Vagina (tissue), 2 donors: ENCODE results near the gene ADORA1. TPM values are rescaled to one million over a fixed set of nuclear protein-coding genes. Genes with fewer than 3 reads are reported as not detected.

Source experiments
- DNase-seq, 2 donors: peaks; one replicate each; pipeline ENCODE4 v3.0.0-alpha.2; 2017; ENCODE audit errors: extremely low spot score in 2 of 2
- H3K27ac ChIP-seq: fragments of 200-600 bp; sonication (generic); one replicate; pipeline ENCODE4 v1.5.1; 2019
- H3K27me3 ChIP-seq: fragments of 200-600 bp; sonication (generic); one replicate; pipeline ENCODE4 v1.5.1; 2019
- H3K36me3 ChIP-seq, 2 donors: fragments of 200-600 bp; sonication (generic); one replicate each; pipeline ENCODE4 v1.5.1; 2017 to 2019
- H3K4me1 ChIP-seq: fragments of 200-600 bp; sonication (generic); one replicate; pipeline ENCODE4 v1.5.1; 2019
- H3K4me3 ChIP-seq, 2 donors: fragments of 200-600 bp; sonication (generic); 1 replicate in 1 of 2; 2 replicates in 1 of 2; pipeline ENCODE4 v1.5.1; 2016 to 2019
- H3K9me3 ChIP-seq: fragments of 200-600 bp; sonication (generic); one replicate; pipeline ENCODE4 v1.5.1; 2019
- POLR2A ChIP-seq, 2 donors: fragments of 450-650 bp; IDR thresholded peaks; one replicate each; pipeline ENCODE4 v1.6.1; 2017; ENCODE audit warnings: antibody characterized with exemption in 2 of 2, mild to moderate bottlenecking in 2 of 2, moderate library complexity in 2 of 2
- POLR2AphosphoS5 ChIP-seq, 2 donors: sonication (generic); formaldehyde crosslinking; IDR thresholded peaks; one replicate each; pipeline ENCODE4 v1.9.0; 2017; ENCODE audit warnings: antibody characterized with exemption in 2 of 2, mild to moderate bottlenecking in 2 of 2, low read depth in 1 of 2; ENCODE audit not compliant: insufficient read depth in 1 of 2
- intact Hi-C: fragments of 100-400 bp; cut with DNase I; formaldehyde crosslinking; loops from one replicate; pipeline ENCODE4 v1.15.1; 2023
- total RNA-seq: library from RNA; depleted of rRNA; stranded (reverse); fragments of >200 nt; gene quantifications from one replicate; pipeline ENCODE4 v1.2.3, GENCODE V29; 2016
- TF ChIP-seq, protein P1 (sequence below), 3 experiments: fragments of 450-650 bp in 2 of 3; fragments of 200-600 bp in 1 of 3; sonication (generic) in 1 of 3; IDR thresholded peaks; one replicate each; pipeline ENCODE4 v1.5.1; 2017 to 2019; ENCODE audit warnings: antibody characterized with exemption in 3 of 3, mild to moderate bottlenecking in 2 of 3, moderate library complexity in 2 of 3

Gene ADORA1
- total RNA-seq, 1 donor from 2014 or later = 5.2 TPM

DNA sequence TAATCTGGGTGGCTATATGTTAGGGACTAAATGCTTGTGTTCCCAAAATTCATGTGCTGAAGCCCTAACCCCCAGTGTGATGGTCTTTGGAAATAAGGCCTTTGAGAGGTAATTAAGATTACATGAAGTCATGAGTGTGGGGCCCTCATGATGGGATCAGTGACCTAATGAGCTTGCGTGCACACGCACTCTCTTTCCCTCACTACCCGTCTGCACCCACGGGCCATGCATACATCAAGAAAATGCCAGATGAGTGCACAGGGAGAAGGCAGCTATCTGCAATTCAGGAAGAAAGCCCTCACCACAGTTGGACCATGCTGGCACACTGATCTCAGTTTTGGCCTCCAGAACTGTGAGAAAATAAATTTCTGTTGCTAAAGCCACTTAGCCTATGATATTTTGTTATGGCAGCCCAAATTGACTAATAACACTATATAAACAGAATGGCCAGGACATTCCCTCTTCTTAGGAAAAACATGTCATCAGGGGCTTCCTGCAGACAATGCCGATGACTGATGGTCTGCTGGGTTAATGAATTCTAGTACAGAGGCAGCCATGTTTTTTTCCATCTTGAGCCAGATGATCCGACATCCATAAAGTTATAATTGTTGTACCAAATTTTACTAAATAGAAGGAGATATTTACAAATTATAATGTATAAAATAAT is 23.6 kb upstream of the ADORA1 start:
- H3K4me3 ChIP-seq = no peak overlapping the region
- H3K27ac ChIP-seq = no peak overlapping the region
- no peaks in the 10 kb centered on the region for H3K36me3 ChIP-seq
- intact Hi-C loops = no loop called here
- H3K4me1 ChIP-seq = no peaks in the 10 kb centered on the region
- no peaks in the 10 kb centered on the region for H3K9me3 ChIP-seq
- TF ChIP-seq POLR2A (IDR thresholded peaks at IDR 0.05) (no peak), POLR2AphosphoS5 (IDR thresholded peaks at IDR 0.05; ENCODE audit: insufficient read depth in 1 of 2, low read depth in 1 of 2) (no peak)
- TF ChIP-seq, protein P1, sequence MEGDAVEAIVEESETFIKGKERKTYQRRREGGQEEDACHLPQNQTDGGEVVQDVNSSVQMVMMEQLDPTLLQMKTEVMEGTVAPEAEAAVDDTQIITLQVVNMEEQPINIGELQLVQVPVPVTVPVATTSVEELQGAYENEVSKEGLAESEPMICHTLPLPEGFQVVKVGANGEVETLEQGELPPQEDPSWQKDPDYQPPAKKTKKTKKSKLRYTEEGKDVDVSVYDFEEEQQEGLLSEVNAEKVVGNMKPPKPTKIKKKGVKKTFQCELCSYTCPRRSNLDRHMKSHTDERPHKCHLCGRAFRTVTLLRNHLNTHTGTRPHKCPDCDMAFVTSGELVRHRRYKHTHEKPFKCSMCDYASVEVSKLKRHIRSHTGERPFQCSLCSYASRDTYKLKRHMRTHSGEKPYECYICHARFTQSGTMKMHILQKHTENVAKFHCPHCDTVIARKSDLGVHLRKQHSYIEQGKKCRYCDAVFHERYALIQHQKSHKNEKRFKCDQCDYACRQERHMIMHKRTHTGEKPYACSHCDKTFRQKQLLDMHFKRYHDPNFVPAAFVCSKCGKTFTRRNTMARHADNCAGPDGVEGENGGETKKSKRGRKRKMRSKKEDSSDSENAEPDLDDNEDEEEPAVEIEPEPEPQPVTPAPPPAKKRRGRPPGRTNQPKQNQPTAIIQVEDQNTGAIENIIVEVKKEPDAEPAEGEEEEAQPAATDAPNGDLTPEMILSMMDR (IDR thresholded peaks at IDR 0.05) = no peak
- DNase-seq = peak in 1 of 2 donors; percentile 28
- no peaks in the 10 kb centered on the region for H3K27me3 ChIP-seq

DNA sequence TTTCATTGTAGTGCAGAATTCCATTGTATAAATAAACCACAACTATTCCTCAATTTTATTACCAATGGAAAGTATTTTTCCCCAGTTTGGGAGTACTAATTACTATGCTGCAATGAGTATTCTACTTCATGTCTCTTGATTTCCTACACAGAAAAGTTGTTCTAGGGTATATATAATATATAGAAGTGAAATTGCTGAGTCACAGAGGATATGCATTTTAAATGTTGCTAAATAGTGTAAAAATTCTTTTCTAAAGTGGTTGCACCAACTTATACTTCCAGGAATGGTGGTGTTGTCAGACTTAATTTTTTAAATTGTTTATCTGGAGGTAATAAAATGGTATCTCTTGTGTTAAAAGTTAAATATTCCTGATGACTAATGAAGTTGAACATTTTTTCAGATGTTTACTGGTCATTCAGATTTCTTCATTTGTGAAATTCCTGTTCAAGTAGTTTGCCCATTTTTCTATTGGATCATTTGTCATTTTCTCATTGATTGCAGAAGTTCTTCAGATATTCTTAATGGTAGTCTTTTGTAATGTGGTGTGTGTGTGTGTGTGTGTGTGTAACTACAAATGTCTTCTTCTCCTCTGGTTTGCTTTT is 22.6 kb upstream of the ADORA1 start:
- TF ChIP-seq, protein P1 (IDR thresholded peaks at IDR 0.05) = no peak
- no peak for TF ChIP-seq POLR2AphosphoS5 (IDR thresholded peaks at IDR 0.05; ENCODE audit: insufficient read depth in 1 of 2, low read depth in 1 of 2)
- no peak for TF ChIP-seq POLR2A (IDR thresholded peaks at IDR 0.05)
- Histone ChIP-seq H3K9me3 (no peaks in the 10 kb centered on the region), H3K27ac (no peak overlapping the region), H3K36me3 (no peaks in the 10 kb centered on the region), H3K27me3 (no peaks in the 10 kb centered on the region), H3K4me1 (no peaks in the 10 kb centered on the region), H3K4me3 (no peak overlapping the region)
- DNase-seq = no peak
- intact Hi-C loops = no loop called here

DNA sequence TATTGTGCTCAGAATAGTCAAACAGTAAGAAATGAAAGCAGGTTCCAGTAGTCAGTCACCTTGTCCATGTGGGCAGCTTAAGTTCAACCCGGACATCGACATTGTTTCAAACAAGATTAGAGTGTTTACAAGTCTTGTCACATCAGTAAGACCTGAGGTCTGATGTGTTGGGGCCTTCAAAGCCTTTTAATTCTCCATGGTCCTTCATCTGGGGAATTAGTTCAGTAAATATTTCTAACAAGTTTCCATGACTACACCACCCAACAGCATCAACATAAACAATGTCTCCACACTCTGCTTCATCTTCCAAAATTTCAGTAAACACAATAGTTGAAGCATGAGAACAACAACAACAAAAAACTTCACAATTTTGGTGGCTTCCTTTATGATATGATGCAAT is 15.1 kb upstream of the ADORA1 start:
- no peaks in the 10 kb centered on the region for H3K36me3 ChIP-seq
- H3K4me1 ChIP-seq = no peaks in the 10 kb centered on the region
- H3K4me3 ChIP-seq = no peak overlapping the region
- no peak for DNase-seq
- no peaks in the 10 kb centered on the region for H3K27me3 ChIP-seq
- H3K9me3 ChIP-seq = no peaks in the 10 kb centered on the region
- intact Hi-C loops = no loop called here
- no peak overlapping the region for H3K27ac ChIP-seq
- TF ChIP-seq POLR2A (IDR thresholded peaks at IDR 0.05) (no peak), POLR2AphosphoS5 (IDR thresholded peaks at IDR 0.05; ENCODE audit: insufficient read depth in 1 of 2, low read depth in 1 of 2) (no peak)
- TF ChIP-seq, protein P1 (IDR thresholded peaks at IDR 0.05) = no peak

DNA sequence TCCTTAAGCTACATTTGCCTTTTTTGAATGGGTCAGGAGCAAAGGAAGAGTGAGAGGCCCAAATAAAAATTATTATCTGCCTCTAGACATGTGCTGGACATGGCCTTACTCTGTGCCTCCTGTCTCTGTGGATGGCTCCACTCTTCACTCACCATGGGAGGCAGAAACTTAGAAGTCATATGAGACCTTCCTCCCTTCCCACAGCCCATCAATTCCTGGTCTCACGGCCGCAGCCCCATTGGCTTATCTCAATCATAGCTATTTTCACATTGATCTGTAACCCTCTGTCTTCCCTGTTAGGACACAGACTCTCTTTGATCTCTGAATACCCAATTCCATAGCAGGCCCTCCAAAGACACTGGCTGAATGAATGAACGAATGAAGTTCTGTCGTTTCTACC is 14.2 kb upstream of the ADORA1 start:
- no peak for TF ChIP-seq POLR2AphosphoS5 (IDR thresholded peaks at IDR 0.05; ENCODE audit: insufficient read depth in 1 of 2, low read depth in 1 of 2)
- TF ChIP-seq POLR2A (IDR thresholded peaks at IDR 0.05) = no peak
- TF ChIP-seq, protein P1 (IDR thresholded peaks at IDR 0.05) = no peak
- intact Hi-C loops = no loop called here
- peak in 1 of 2 donors; percentile 65 for DNase-seq
- H3K27ac ChIP-seq = no peak overlapping the region
- no peaks in the 10 kb centered on the region for H3K36me3 ChIP-seq
- H3K9me3 ChIP-seq = no peaks in the 10 kb centered on the region
- H3K27me3 ChIP-seq = no peaks in the 10 kb centered on the region
- H3K4me1 ChIP-seq = peaks cover 4% of the 10 kb centered on the region
- no peak overlapping the region for H3K4me3 ChIP-seq

DNA sequence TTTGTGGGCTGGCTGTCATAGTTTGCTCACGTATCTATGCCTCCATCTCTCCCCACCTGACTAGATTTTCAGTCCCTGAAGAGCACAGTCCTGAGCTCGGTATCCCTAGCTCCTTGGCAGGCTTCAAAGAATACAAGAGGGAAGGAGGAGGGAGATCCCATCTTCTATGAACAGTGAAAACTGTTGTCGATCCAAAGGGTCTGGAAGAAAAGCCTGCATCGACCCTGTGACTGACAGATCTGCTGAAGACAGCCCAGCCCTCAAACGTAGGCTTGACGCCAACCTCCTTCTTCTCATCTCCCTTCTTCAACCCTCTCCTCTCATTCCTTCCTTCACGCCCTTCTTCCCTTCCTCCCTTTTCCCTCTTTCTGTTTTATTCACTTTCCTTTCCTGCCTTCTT is 13.3 kb upstream of the ADORA1 start:
- Histone ChIP-seq H3K27ac (no peak overlapping the region), H3K4me1 (peaks cover 4% of the 10 kb centered on the region), H3K36me3 (no peaks in the 10 kb centered on the region), H3K9me3 (no peaks in the 10 kb centered on the region), H3K4me3 (no peak overlapping the region), H3K27me3 (no peaks in the 10 kb centered on the region)
- peak in 1 of 2 donors; percentile 58 for DNase-seq
- TF ChIP-seq POLR2AphosphoS5 (IDR thresholded peaks at IDR 0.05; ENCODE audit: insufficient read depth in 1 of 2, low read depth in 1 of 2) (no peak), POLR2A (IDR thresholded peaks at IDR 0.05) (no peak)
- TF ChIP-seq, protein P1 (IDR thresholded peaks at IDR 0.05) = no peak
- intact Hi-C loops = no loop called here
